Keratinocyte (primary cell): Measurements from ENCODE around the gene CANT1.

Experiments
- CTCF ChIP-seq, 3 experiments: IDR thresholded peaks in 1 of 3; conservative IDR thresholded peaks in 1 of 3; optimal IDR thresholded peaks in 1 of 3; 2 replicates in 2 of 3; 3 replicates in 1 of 3; pipeline versions ENCODE3 to v1.5.1; 2011; ENCODE audit warnings: low read length in 3 of 3, mild to moderate bottlenecking in 3 of 3, moderate library complexity in 2 of 3, control low read depth in 1 of 3, inconsistent platforms in 1 of 3; ENCODE audit not compliant: insufficient read depth in 2 of 3; ENCODE audit errors: extremely low read depth in 1 of 3
- EZH2 ChIP-seq: IDR thresholded peaks from one replicate; pipeline ENCODE4 v1.6.1; 2012; ENCODE audit warnings: inconsistent platforms, mild to moderate bottlenecking, low read length, moderate library complexity

- no peak for TF ChIP-seq CTCF (optimal IDR thresholded peaks at IDR 0.05 in 1 of 3, IDR thresholded peaks at IDR 0.05 in 1 of 3, conservative IDR thresholded peaks at IDR 0.05 in 1 of 3; ENCODE audit: extremely low read depth in 1 of 3, insufficient read depth in 2 of 3, low read length in 3 of 3)
- no peak for TF ChIP-seq EZH2
These were observed 21.4 kb downstream of the CANT1 start for GRCh38 chr17:78988152-78988551.
